MM.1S (cell line): Measurements from ENCODE around the gene ETV4.

ENCODE experiments used
- CTCF ChIP-seq: fragments of 300-600 bp; sonication (generic); IDR thresholded peaks from 2 replicates; pipeline ENCODE4 v1.5.1; 2016; ENCODE audit warnings: antibody characterized with exemption, low read length, mixed read lengths
- EZH2 ChIP-seq: fragments of 300-600 bp; sonication (generic); optimal IDR thresholded peaks from 2 replicates; pipeline ENCODE3; 2017; ENCODE audit warnings: low read depth, mild to moderate bottlenecking, antibody characterized with exemption, low read length, mixed read lengths

GRCh38 chr17:43536236-43536992, 9.7 kb downstream of the ETV4 start:
- TF ChIP-seq CTCF, result no peak
- TF ChIP-seq EZH2, result no peak
